Measurements from ENCODE around the gene RPL10. TPM values are rescaled to one million over a fixed set of nuclear protein-coding genes. Genes with fewer than 3 reads are reported as not detected.
A peak's percentile ranks its signal among the peaks of the same experiment; 100 is the strongest.

RPL10 gene
- total RNA-seq, 2 donors from 2014 or later, result 2,142 to 2,551 TPM

DNA sequence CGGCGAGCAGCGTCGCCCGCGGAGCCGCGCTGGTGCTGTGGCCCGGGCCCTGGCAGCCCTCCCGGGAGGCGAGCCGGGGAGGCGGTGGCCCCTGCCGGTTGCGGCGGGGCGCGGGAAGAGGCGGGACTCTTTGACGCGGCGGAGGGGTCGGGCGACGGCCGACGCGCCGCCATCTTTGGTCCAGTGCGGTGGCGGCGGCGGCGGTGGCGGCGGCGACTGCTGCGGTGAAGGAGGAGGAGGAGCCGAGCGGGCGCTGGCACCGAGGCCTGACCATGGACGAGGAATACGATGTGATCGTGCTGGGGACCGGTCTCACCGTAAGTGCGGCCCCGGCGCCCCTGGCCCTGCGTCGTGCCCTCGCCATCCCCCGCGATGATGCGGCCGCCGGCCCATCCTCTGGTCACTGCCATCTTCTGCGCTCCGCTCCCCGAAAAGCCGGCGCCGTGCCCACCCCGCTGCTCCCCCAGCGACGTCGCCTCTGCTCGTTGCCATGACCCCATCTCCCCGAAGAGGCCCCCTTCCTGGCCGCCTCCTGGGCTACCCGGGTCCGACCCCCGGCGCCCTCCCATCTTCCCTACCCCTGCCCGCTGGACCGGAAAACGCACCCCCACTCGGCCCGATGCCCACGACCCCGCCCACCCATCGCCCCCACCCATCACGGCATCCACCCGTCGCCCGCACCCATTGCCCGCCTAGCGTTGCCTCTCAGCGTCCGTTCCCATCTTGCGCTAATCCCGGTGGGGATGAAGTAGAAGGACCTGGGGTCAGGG lies 39.0 kb downstream of the RPL10 start, which contains the start of gene GDI1:
Gene GDI1, plus strand, starts transcription at position 172 of the 770 bp plus-strand sequence. Its CDS starts 101 bp downstream, at position 273.
- peak within 1 kb of the TSS; percentile 80 for H3K27ac Mint-ChIP-seq
- Histone ChIP-seq H3K27me3 (ENCODE audit: control insufficient read depth, insufficient read depth, low read length, poor library complexity, severe bottlenecking) (no peaks in the 10 kb centered on the region), H3K4me1 (ENCODE audit: control insufficient read depth, insufficient read depth, low read length) (no peaks in the 10 kb centered on the region), H3K4me3 (ENCODE audit: low read length) (peak within 1 kb of the TSS; percentile 85), H3K9ac (ENCODE audit: extremely low read depth, low read length, poor library complexity, severe bottlenecking) (no peak within 1 kb of the TSS), H3K36me3 (ENCODE audit: control insufficient read depth, insufficient read depth, low read length) (peaks cover 17% of the 10 kb centered on the region), H3K9me3 (ENCODE audit: control insufficient read depth, low read length) (no peaks in the 10 kb centered on the region), H3K27ac (ENCODE audit: low read depth, low read length) (peak within 1 kb of the TSS; percentile 71)
- no peaks in the 10 kb centered on the region for H3K4me1 Mint-ChIP-seq
- WGBS, 2 experiments (ENCODE audit: insufficient coverage in 1 of 2, insufficient read length in 1 of 2), result 0% methylated on average over 3 to 67 of the region's 93 CpGs
- TF ChIP-seq, protein P1, sequence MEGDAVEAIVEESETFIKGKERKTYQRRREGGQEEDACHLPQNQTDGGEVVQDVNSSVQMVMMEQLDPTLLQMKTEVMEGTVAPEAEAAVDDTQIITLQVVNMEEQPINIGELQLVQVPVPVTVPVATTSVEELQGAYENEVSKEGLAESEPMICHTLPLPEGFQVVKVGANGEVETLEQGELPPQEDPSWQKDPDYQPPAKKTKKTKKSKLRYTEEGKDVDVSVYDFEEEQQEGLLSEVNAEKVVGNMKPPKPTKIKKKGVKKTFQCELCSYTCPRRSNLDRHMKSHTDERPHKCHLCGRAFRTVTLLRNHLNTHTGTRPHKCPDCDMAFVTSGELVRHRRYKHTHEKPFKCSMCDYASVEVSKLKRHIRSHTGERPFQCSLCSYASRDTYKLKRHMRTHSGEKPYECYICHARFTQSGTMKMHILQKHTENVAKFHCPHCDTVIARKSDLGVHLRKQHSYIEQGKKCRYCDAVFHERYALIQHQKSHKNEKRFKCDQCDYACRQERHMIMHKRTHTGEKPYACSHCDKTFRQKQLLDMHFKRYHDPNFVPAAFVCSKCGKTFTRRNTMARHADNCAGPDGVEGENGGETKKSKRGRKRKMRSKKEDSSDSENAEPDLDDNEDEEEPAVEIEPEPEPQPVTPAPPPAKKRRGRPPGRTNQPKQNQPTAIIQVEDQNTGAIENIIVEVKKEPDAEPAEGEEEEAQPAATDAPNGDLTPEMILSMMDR (conservative IDR thresholded peaks at IDR 0.05), result no peak
- peak within 1 kb of the TSS; percentile 78 for H3K4me3 Mint-ChIP-seq
- H3K9me3 Mint-ChIP-seq, result peaks cover 75% of the 10 kb centered on the region
- peak; percentile 72 for DNase-seq
- H3K27me3 Mint-ChIP-seq (ENCODE audit: insufficient read depth), result no peaks in the 10 kb centered on the region
- H3K36me3 Mint-ChIP-seq (ENCODE audit: low read depth), result peaks cover 23% of the 10 kb centered on the region

DNA sequence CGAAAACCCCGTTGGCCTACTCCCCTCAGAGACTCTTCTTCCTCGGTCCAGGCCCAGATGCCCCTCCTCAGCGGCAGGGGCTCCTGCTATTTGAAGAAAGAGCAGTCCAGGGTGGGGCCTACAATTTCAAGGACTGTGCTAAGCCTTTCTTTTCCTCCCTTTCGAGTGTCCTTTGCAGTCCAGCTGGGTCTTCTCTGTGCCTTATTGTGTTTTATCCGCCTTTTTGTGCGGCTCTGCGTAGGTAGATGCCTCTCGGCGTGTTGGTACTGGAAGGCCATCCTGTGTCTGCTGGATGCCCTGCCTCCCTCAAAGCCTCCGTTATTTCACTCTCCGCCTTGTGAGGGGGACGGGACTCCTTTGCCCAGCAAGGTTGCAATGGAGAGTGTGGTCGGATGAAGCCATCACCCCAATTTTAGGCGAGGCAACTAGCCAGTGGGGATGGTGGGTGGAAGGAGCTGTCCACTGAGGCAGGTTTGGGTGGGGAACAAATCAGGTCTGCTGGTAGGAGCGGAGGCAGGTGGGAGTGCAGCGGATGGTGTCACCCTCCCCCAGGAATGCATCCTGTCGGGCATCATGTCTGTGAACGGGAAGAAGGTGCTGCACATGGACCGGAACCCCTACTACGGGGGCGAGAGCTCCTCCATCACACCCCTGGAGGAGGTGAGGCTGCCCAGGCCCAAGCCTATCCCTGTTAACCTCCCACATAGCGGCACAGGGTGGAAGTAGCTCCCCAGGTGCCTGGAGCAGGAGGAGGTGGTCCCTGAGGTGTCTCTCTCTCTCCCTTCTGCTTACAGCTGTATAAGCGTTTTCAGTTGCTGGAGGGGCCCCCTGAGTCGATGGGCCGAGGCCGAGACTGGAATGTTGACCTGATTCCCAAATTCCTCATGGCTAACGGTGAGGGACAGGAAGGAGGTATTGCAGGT lies 40.1 kb downstream of the RPL10 start:
- peaks cover 18% of the 10 kb centered on the region for H3K36me3 Mint-ChIP-seq (ENCODE audit: low read depth)
- no peak for DNase-seq
- peak overlapping the region; percentile 85 for H3K4me3 ChIP-seq (ENCODE audit: low read length)
- H3K4me1 Mint-ChIP-seq, result no peaks in the 10 kb centered on the region
- TF ChIP-seq, protein P1 (conservative IDR thresholded peaks at IDR 0.05), result no peak
- H3K9ac ChIP-seq (ENCODE audit: extremely low read depth, low read length, poor library complexity, severe bottlenecking), result no peak overlapping the region
- H3K27me3 Mint-ChIP-seq (ENCODE audit: insufficient read depth), result no peaks in the 10 kb centered on the region
- peaks cover 75% of the 10 kb centered on the region for H3K9me3 Mint-ChIP-seq
- no peaks in the 10 kb centered on the region for H3K4me1 ChIP-seq (ENCODE audit: control insufficient read depth, insufficient read depth, low read length)
- H3K36me3 ChIP-seq (ENCODE audit: control insufficient read depth, insufficient read depth, low read length), result peaks cover 22% of the 10 kb centered on the region
- no peak overlapping the region for H3K27ac Mint-ChIP-seq
- H3K4me3 Mint-ChIP-seq, result peak overlapping the region; percentile 78
- H3K27ac ChIP-seq (ENCODE audit: low read depth, low read length), result peak overlapping the region; percentile 71
- no peaks in the 10 kb centered on the region for H3K9me3 ChIP-seq (ENCODE audit: control insufficient read depth, low read length)
- H3K27me3 ChIP-seq (ENCODE audit: control insufficient read depth, insufficient read depth, low read length, poor library complexity, severe bottlenecking), result no peaks in the 10 kb centered on the region
- WGBS, 2 experiments (ENCODE audit: insufficient coverage in 1 of 2, insufficient read length in 1 of 2), result 67 to 85% methylated on average over 8 to 26 of the region's 28 CpGs

DNA sequence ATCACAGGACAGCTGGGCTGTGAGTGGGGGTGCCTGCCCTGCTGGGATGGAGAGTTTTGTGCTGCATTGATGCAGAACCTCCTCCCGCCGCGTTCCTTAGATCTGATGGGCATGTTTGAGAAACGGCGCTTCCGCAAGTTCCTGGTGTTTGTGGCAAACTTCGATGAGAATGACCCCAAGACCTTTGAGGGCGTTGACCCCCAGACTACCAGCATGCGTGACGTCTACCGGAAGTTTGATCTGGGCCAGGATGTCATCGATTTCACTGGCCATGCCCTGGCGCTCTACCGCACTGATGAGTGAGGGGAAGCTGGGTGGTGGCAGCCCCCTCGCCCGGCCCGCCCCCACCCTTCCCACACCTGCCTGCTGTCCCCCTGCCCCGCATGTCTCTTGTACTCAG lies 41.7 kb downstream of the RPL10 start:
- no peaks in the 10 kb centered on the region for H3K4me1 Mint-ChIP-seq
- no peak overlapping the region for H3K27ac Mint-ChIP-seq
- no peaks in the 10 kb centered on the region for H3K27me3 Mint-ChIP-seq (ENCODE audit: insufficient read depth)
- H3K4me3 Mint-ChIP-seq, result no peak overlapping the region
- Histone ChIP-seq H3K9ac (ENCODE audit: extremely low read depth, low read length, poor library complexity, severe bottlenecking) (no peak overlapping the region), H3K4me3 (ENCODE audit: low read length) (no peak overlapping the region), H3K36me3 (ENCODE audit: control insufficient read depth, insufficient read depth, low read length) (peaks cover 22% of the 10 kb centered on the region), H3K27ac (ENCODE audit: low read depth, low read length) (no peak overlapping the region), H3K9me3 (ENCODE audit: control insufficient read depth, low read length) (no peaks in the 10 kb centered on the region), H3K4me1 (ENCODE audit: control insufficient read depth, insufficient read depth, low read length) (no peaks in the 10 kb centered on the region), H3K27me3 (ENCODE audit: control insufficient read depth, insufficient read depth, low read length, poor library complexity, severe bottlenecking) (no peaks in the 10 kb centered on the region)
- TF ChIP-seq, protein P1 (conservative IDR thresholded peaks at IDR 0.05), result no peak
- 95 to 98% methylated on average over 11 to 12 of the region's 18 CpGs for WGBS, 2 experiments (ENCODE audit: insufficient coverage in 1 of 2, insufficient read length in 1 of 2)
- H3K36me3 Mint-ChIP-seq (ENCODE audit: low read depth), result peaks cover 14% of the 10 kb centered on the region
- H3K9me3 Mint-ChIP-seq, result peaks cover 67% of the 10 kb centered on the region
- DNase-seq, result no peak
